Activated CD8-positive, alpha-beta memory T cell treated with anti-CD3 and anti-CD28 coated beads, Interleukin-2, amount 10 ng/mL, durations not matched to agents 7 days and 5 days (primary cell): ENCODE measurements around the gene NTNG2. TPM values are rescaled to one million over a fixed set of nuclear protein-coding genes. Genes with fewer than 3 reads are reported as not detected.
A peak's percentile ranks its signal among the peaks of the same experiment; 100 is the strongest.

Experiments used
- ATAC-seq: fragments of 150-1000 bp; cut with Tn5 transposase; one replicate; pipeline ENCODE4 v1.10.0; 2021; ENCODE audit warnings: moderate library complexity
- CTCF ChIA-PET: fragments of 350-600 bp; sonication (Branson Sonifier 250); formaldehyde crosslinking; loops from one replicate; lab custom pipeline; 2021; ENCODE audit warnings: antibody characterized with exemption; lab: Charles Lee
- DNase-seq: peaks from one replicate; pipeline ENCODE4 v3.0.0-alpha.2; 2020
- H3K27ac Mint-ChIP-seq: one replicate; pipeline ENCODE4 v1.8.0; 2021; ENCODE audit warnings: mild to moderate bottlenecking, mixed read lengths
- H3K27me3 Mint-ChIP-seq: one replicate; pipeline ENCODE4 v1.8.0; 2021; ENCODE audit warnings: mixed read lengths
- H3K36me3 Mint-ChIP-seq: one replicate; pipeline ENCODE4 v1.8.0; 2021; ENCODE audit warnings: mild to moderate bottlenecking, mixed read lengths
- H3K4me1 Mint-ChIP-seq: one replicate; pipeline ENCODE4 v1.8.0; 2021; ENCODE audit warnings: mixed read lengths
- H3K4me3 Mint-ChIP-seq: one replicate; pipeline ENCODE4 v1.8.0; 2021; ENCODE audit warnings: mild to moderate bottlenecking, moderate library complexity, mixed read lengths
- H3K9me3 Mint-ChIP-seq: one replicate; pipeline ENCODE4 v1.8.0; 2022; ENCODE audit warnings: low read depth, mixed read lengths
- total RNA-seq, 2 experiments: library from RNA; stranded (reverse); gene quantifications; one replicate each; pipeline ENCODE4 v1.2.3, GENCODE V29; 2021

NTNG2 gene
- total RNA-seq, 2 experiments from 2014 or later, result 7.9 to 14.5 TPM

- Mint-ChIP-seq H3K9me3 (no peaks in the 10 kb centered on the region), H3K27ac (peak overlapping the region; percentile 61), H3K36me3 (peaks cover 31% of the 10 kb centered on the region), H3K27me3 (no peaks in the 10 kb centered on the region), H3K4me3 (no peak overlapping the region), H3K4me1 (peaks cover 23% of the 10 kb centered on the region)
- ATAC-seq (no peak), DNase-seq (no peak)
- CTCF ChIA-PET, result no interaction called here
These were observed 127.1 kb downstream of the NTNG2 start for GRCh38 chr9:132288966-132289365.

GRCh38 chr9:132293145-132293721 lies 131.4 kb downstream of the NTNG2 start:
- ATAC-seq (peak; percentile 94), DNase-seq (no peak)
- peaks cover 47% of the 10 kb centered on the region for H3K36me3 Mint-ChIP-seq
- peak overlapping the region; percentile 60 for H3K4me3 Mint-ChIP-seq
- peaks cover 27% of the 10 kb centered on the region for H3K4me1 Mint-ChIP-seq
- H3K27me3 Mint-ChIP-seq, result no peaks in the 10 kb centered on the region
- peak overlapping the region; percentile 83 for H3K27ac Mint-ChIP-seq
- H3K9me3 Mint-ChIP-seq, result no peaks in the 10 kb centered on the region
- CTCF ChIA-PET, result interaction anchor here (1.8 kb wide), 1 partner anchor 34 kb away, joined by 4 read pairs; no protein-coding TSS in a partner anchor

Other genes starting within 250 kb of the NTNG2 start
- 10 to 100 TPM; 25.7 to 28.2 TPM for gene MED27, start 82.2 kb upstream of the NTNG2 start, total RNA-seq
- 10 to 100 TPM; 58.8 to 70.5 TPM for gene SETX, start 192.9 kb downstream of the NTNG2 start, total RNA-seq
- gene TTF1, start 244.8 kb downstream of the NTNG2 start, total RNA-seq, result 10 to 100 TPM; 29.7 to 30.0 TPM
- not detected for gene CFAP77, start 248.2 kb downstream of the NTNG2 start, total RNA-seq